Sigmoid colon (tissue), 7 donors: ENCODE measurements around the gene ECM1. TPM values are rescaled to one million over a fixed set of nuclear protein-coding genes. Genes with fewer than 3 reads are reported as not detected.

ENCODE experiments used
- DNase-seq: peaks from one replicate; pipeline ENCODE4 v3.0.0-alpha.2; 2019
- H3K27ac ChIP-seq, 4 donors: fragments of 200-600 bp; sonication (generic); one replicate each; pipeline ENCODE4 v1.5.1; 2016 to 2019; ENCODE audit warnings: mild to moderate bottlenecking in 1 of 4
- H3K27me3 ChIP-seq, 3 donors: fragments of 200-600 bp; sonication (generic); one replicate each; pipeline ENCODE4 v1.5.1; 2019; ENCODE audit warnings: mild to moderate bottlenecking in 1 of 3
- H3K36me3 ChIP-seq, 4 donors: fragments of 200-600 bp; sonication (generic); one replicate each; pipeline ENCODE4 v1.5.1; 2016 to 2019
- H3K4me1 ChIP-seq, 4 donors: fragments of 200-600 bp; sonication (generic); one replicate each; pipeline ENCODE4 v1.5.1; 2017 to 2019
- H3K4me3 ChIP-seq, 4 donors: fragments of 200-600 bp; sonication (generic); one replicate each; pipeline ENCODE4 v1.5.1; 2017 to 2019; ENCODE audit warnings: mild to moderate bottlenecking in 2 of 4, moderate library complexity in 1 of 4
- H3K9me3 ChIP-seq, 4 donors: fragments of 200-600 bp in 3 of 4; sonication (generic) in 3 of 4; one replicate each; pipeline versions ENCODE4 v1.5.1 to v1.6.1; 2013 to 2019
- CTCF ChIP-seq, 4 experiments: fragments of 450-650 bp in 3 of 4; fragments of 200-600 bp in 1 of 4; IDR thresholded peaks; one replicate each; pipeline ENCODE4 v1.5.1; 2016 to 2019; ENCODE audit warnings: antibody characterized with exemption in 4 of 4, mild to moderate bottlenecking in 3 of 4, moderate library complexity in 2 of 4
- EP300 ChIP-seq, 4 donors: sonication (generic); formaldehyde crosslinking; IDR thresholded peaks; one replicate each; pipeline ENCODE4 v1.6.1; 2017; ENCODE audit warnings: antibody characterized with exemption in 4 of 4
- POLR2A ChIP-seq, 2 donors: fragments of 450-650 bp; IDR thresholded peaks; one replicate each; pipeline ENCODE4 v1.6.1; 2016; ENCODE audit warnings: antibody characterized with exemption in 2 of 2, mild to moderate bottlenecking in 2 of 2, moderate library complexity in 2 of 2
- POLR2AphosphoS5 ChIP-seq, 4 donors: sonication (generic); formaldehyde crosslinking; IDR thresholded peaks; one replicate each; pipeline ENCODE4 v1.6.1; 2017; ENCODE audit warnings: antibody characterized with exemption in 4 of 4
- WGBS, 2 donors: extraction: QIAGEN DNeasy Blood & Tissue Kit; methylation state at CpG; one replicate each; pipeline ENCODE4 v1.1.7; 2013; 5-methylcytosine and 5-hydroxymethylcytosine counted together
- intact Hi-C: fragments of 100-400 bp; cut with DNase I; formaldehyde crosslinking; loops from one replicate; pipeline ENCODE4 v1.15.1; 2023
- polyA plus RNA-seq, 3 donors: library from polyadenylated mRNA; stranded (reverse); fragments of 200-250 nt; gene quantifications; one replicate each; pipeline ENCODE4 v1.2.3, GENCODE V29; 2013
- total RNA-seq, 4 donors: library from RNA; depleted of rRNA; stranded (reverse); fragments of >200 nt; gene quantifications; one replicate each; pipeline ENCODE4 v1.1.0, GENCODE V29; 2016
- donor health status: healthy with polysubstance abuse.
- donor health status: Bipolar disorder and iron deficiency.
- donor health status: healthy.

The ECM1 gene
- total and polyA plus RNA-seq, 7 donors, result 2.1 to 23.8 (median 9.2) TPM

DNA sequence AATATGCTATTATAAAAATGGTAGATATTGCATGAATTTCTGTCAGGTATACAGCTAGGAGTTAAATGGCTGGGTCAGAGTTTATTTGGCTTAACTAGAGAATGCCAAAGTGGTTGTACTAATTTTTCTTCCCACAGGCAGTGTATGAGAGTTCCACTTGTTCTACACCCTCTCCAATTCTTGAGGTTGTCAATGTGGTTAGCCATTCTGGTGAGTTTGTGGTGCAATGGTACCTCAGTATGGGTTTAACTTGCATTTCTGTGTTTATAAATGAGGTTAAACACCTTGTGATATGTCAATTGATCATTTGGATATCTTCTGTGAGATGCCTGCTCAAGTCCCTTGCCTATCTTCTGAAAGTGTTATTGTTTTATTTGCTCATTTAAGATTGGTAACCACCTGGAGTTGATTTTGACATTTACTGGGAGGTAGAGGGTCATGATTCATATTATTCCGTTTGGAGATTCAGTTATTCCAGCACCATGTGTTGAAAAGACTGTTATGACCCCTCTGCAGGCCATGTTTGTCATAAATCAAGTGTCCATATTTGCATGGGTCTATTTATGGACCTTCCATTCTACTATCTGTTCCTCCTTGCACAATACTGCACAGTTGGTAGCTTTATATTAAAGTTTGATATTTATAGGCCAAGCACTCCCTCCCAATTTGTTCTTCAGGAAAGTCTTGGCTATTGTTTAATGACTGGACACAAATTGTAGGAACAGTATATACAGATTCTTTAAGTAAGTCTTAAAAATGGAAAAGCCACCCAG, 13.5 kb downstream of the ECM1 start:
- Histone ChIP-seq H3K4me3 (no peak overlapping the region), H3K4me1 (peaks cover 0 to 10% (median 8%) of the 10 kb centered on the region in 4 donors), H3K36me3 (no peaks in the 10 kb centered on the region), H3K27ac (no peak overlapping the region), H3K9me3 (no peaks in the 10 kb centered on the region), H3K27me3 (no peaks in the 10 kb centered on the region)
- no peak for DNase-seq
- 49 to 67% methylated on average over 1 of the region's 1 CpG for WGBS, 2 donors
- intact Hi-C loops, result no loop called here
- no peak for TF ChIP-seq CTCF (IDR thresholded peaks at IDR 0.05)
- no peak for TF ChIP-seq POLR2A (IDR thresholded peaks at IDR 0.05)
- TF ChIP-seq POLR2AphosphoS5 (IDR thresholded peaks at IDR 0.05), result no peak
- no peak for TF ChIP-seq EP300 (IDR thresholded peaks at IDR 0.05)

- H3K36me3 ChIP-seq, result no peaks in the 10 kb centered on the region
- DNase-seq, result no peak
- WGBS, 2 donors, result 83 to 89% methylated on average over 3 of the region's 3 CpGs
- H3K27me3 ChIP-seq, result no peaks in the 10 kb centered on the region
- H3K4me1 ChIP-seq, result peaks cover 0 to 9% (median 6%) of the 10 kb centered on the region in 4 donors
- H3K4me3 ChIP-seq, result no peak overlapping the region
- intact Hi-C loops, result no loop called here
- H3K27ac ChIP-seq, result no peak overlapping the region
- H3K9me3 ChIP-seq, result no peaks in the 10 kb centered on the region
- TF ChIP-seq POLR2A (IDR thresholded peaks at IDR 0.05) (no peak), EP300 (IDR thresholded peaks at IDR 0.05) (no peak), CTCF (IDR thresholded peaks at IDR 0.05) (no peak), POLR2AphosphoS5 (IDR thresholded peaks at IDR 0.05) (no peak)
These were observed 17.4 kb downstream of the ECM1 start for GRCh38 chr1:150525348-150525747.

DNA sequence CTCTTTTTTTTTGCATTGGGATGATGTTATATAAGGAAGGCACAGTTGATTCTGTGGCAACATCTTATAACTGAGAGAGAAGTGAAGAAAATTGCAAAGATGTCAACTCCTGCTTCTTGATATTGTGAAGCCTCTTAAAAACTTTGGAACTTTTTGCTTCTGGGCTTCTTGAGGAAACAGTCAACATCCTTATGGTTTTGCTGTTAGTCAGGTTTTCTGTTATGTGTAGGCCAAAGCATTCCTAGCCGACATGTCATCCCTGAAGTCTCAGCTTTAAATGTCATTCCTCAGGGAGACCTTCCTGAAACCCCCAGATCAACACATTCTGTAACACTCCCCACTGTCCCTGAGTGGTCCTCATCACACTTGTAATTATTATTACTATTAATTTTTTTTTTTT, 20.3 kb downstream of the ECM1 start:
- Histone ChIP-seq H3K4me1 (peaks cover 0 to 29% (median 15%) of the 10 kb centered on the region in 4 donors), H3K27ac (no peak overlapping the region), H3K27me3 (no peaks in the 10 kb centered on the region), H3K9me3 (no peaks in the 10 kb centered on the region), H3K4me3 (no peak overlapping the region), H3K36me3 (no peaks in the 10 kb centered on the region)
- WGBS, 2 donors, result 76 to 89% methylated on average over 1 of the region's 1 CpG
- intact Hi-C loops, result no loop called here
- no peak for DNase-seq
- TF ChIP-seq EP300 (IDR thresholded peaks at IDR 0.05), result no peak

GRCh38 chr1:150529017-150529416, 21.1 kb downstream of the ECM1 start:
- H3K27ac ChIP-seq, result peak overlapping the region in 3 of 4 donors; percentile 1 to 55 (median 55)
- WGBS, 2 donors, result 8 to 53% methylated on average over 4 of the region's 4 CpGs

More at GRCh38 chr1:150529017-150529416, 21.1 kb downstream of the ECM1 start:
- Histone ChIP-seq H3K4me1 (peaks cover 0 to 29% (median 15%) of the 10 kb centered on the region in 4 donors), H3K27me3 (no peaks in the 10 kb centered on the region), H3K9me3 (no peaks in the 10 kb centered on the region), H3K36me3 (no peaks in the 10 kb centered on the region), H3K4me3 (no peak overlapping the region)
- no peak for DNase-seq
- TF ChIP-seq CTCF (IDR thresholded peaks at IDR 0.05) (no peak), POLR2AphosphoS5 (IDR thresholded peaks at IDR 0.05) (peak in 1 of 4 donors; percentile 37)
- intact Hi-C loops, result no loop called here
